Endothelial cell of umbilical vein (primary cell): Measurements from ENCODE around the gene HECTD2.

ENCODE experiments used
- CTCF ChIP-seq, 2 donors: IDR thresholded peaks; 1 replicate in 1 of 2; 2 replicates in 1 of 2; pipeline ENCODE4 v1.5.1; 2011; ENCODE audit warnings: low read length in 2 of 2, mild to moderate bottlenecking in 2 of 2, moderate library complexity in 2 of 2, control low read depth in 1 of 2, inconsistent platforms in 1 of 2, low read depth in 1 of 2; ENCODE audit not compliant: insufficient read depth in 1 of 2; ENCODE audit errors: extremely low read depth in 1 of 2
- POLR2AphosphoS5 ChIP-seq: IDR thresholded peaks from 2 replicates; pipeline ENCODE4 v1.6.1; 2012; ENCODE audit warnings: low read depth, mild to moderate bottlenecking, control low read depth, low read length, moderate library complexity; ENCODE audit not compliant: insufficient read depth

GRCh38 chr10:91380873-91381256 is 29.3 kb upstream of the HECTD2 start:
- no peak for TF ChIP-seq CTCF (IDR thresholded peaks at IDR 0.05; ENCODE audit: extremely low read depth in 1 of 2, insufficient read depth in 1 of 2, low read depth in 1 of 2, low read length in 2 of 2)
- TF ChIP-seq POLR2AphosphoS5: no peak
